Activated effector memory CD4-positive, alpha-beta T cell treated with anti-CD3 and anti-CD28 coated beads, Interleukin-2, amount 50 U/mL, for 16 hours (primary cell): ENCODE measurements around the gene HSF4.

ENCODE experiments used
- DNase-seq: peaks from one replicate; pipeline ENCODE4 v3.0.0-alpha.2; 2020

HSF4 gene

GRCh38 chr16:67169011-67169451 is 4.5 kb downstream of the HSF4 start:
- no peak for DNase-seq

GRCh38 chr16:67169642-67170167 is 5.2 kb downstream of the HSF4 start:
- peak; percentile 75 for DNase-seq

- DNase-seq = peak; percentile 71
These were observed 5.8 kb downstream of the HSF4 start, which contains the start of gene NOL3 for GRCh38 chr16:67170168-67170948. NOL3 (plus strand) TSS chr16:67170538.

GRCh38 chr16:67170949-67171649 is 6.6 kb downstream of the HSF4 start:
- DNase-seq = no peak

GRCh38 chr16:67173323-67173722 is 8.8 kb downstream of the HSF4 start:
- DNase-seq = no peak

- peak; percentile 88 for DNase-seq
These were observed 9.5 kb downstream of the HSF4 start for GRCh38 chr16:67173808-67174705.

- no peak for DNase-seq
These were observed 10.2 kb downstream of the HSF4 start for GRCh38 chr16:67174706-67175231.

- no peak for DNase-seq
These were observed 12.1 kb downstream of the HSF4 start for GRCh38 chr16:67176662-67177061.

GRCh38 chr16:67177743-67178699 is 13.5 kb downstream of the HSF4 start:
- peak; percentile 79 for DNase-seq

GRCh38 chr16:67179421-67180080 is 15.0 kb downstream of the HSF4 start:
- DNase-seq = no peak

- no peak for DNase-seq
These were observed 15.6 kb downstream of the HSF4 start for GRCh38 chr16:67180166-67180565.

GRCh38 chr16:67181346-67181745 is 16.8 kb downstream of the HSF4 start:
- DNase-seq = no peak

- DNase-seq = no peak
These were observed 17.7 kb downstream of the HSF4 start for GRCh38 chr16:67182288-67182687.

- DNase-seq = no peak
These were observed 18.7 kb downstream of the HSF4 start for GRCh38 chr16:67183284-67183626.

GRCh38 chr16:67183627-67184452 is 19.3 kb downstream of the HSF4 start, which contains the start of gene MATCAP1:
MATCAP1 (minus strand) TSS chr16:67183963; CDS start chr16:67180610, 3,353 bp downstream.
- DNase-seq = peak; percentile 97

GRCh38 chr16:67184453-67184994 is 20.0 kb downstream of the HSF4 start:
- DNase-seq = no peak

- peak; percentile 94 for DNase-seq
These were observed 20.6 kb downstream of the HSF4 start for GRCh38 chr16:67184995-67185650.

- DNase-seq = no peak
These were observed 21.1 kb downstream of the HSF4 start for GRCh38 chr16:67185651-67186134.

GRCh38 chr16:67186550-67186950 is 22.0 kb downstream of the HSF4 start:
- DNase-seq = no peak
